NB4 (cell line): ENCODE measurements around the gene HEXB.

Source experiments
- DNase-seq: peaks from one replicate; pipeline ENCODE4 v3.0.0; 2010; ENCODE audit warnings: low read depth
- H3K4me3 ChIP-seq: one replicate; pipeline ENCODE4 v1.5.1; 2011; ENCODE audit warnings: mild to moderate bottlenecking, low read depth, low read length, moderate library complexity
- MYC ChIP-seq: IDR thresholded peaks from 2 replicates; pipeline ENCODE4 v1.6.1; 2011; ENCODE audit warnings: low read depth, low read length
- POLR2A ChIP-seq: IDR thresholded peaks from 2 replicates; pipeline ENCODE4 v1.6.1; 2011; ENCODE audit warnings: mild to moderate bottlenecking; ENCODE audit not compliant: insufficient read length; ENCODE audit errors: extremely low read depth
- TF ChIP-seq, protein P1 (sequence below): IDR thresholded peaks from 2 replicates; pipeline ENCODE4 v1.6.1; 2011; ENCODE audit warnings: low read depth, low read length
- TF ChIP-seq, protein P2 (sequence below): IDR thresholded peaks from one replicate; pipeline ENCODE4 v1.5.1; 2012; ENCODE audit warnings: low read depth, low read length

HEXB gene

DNA sequence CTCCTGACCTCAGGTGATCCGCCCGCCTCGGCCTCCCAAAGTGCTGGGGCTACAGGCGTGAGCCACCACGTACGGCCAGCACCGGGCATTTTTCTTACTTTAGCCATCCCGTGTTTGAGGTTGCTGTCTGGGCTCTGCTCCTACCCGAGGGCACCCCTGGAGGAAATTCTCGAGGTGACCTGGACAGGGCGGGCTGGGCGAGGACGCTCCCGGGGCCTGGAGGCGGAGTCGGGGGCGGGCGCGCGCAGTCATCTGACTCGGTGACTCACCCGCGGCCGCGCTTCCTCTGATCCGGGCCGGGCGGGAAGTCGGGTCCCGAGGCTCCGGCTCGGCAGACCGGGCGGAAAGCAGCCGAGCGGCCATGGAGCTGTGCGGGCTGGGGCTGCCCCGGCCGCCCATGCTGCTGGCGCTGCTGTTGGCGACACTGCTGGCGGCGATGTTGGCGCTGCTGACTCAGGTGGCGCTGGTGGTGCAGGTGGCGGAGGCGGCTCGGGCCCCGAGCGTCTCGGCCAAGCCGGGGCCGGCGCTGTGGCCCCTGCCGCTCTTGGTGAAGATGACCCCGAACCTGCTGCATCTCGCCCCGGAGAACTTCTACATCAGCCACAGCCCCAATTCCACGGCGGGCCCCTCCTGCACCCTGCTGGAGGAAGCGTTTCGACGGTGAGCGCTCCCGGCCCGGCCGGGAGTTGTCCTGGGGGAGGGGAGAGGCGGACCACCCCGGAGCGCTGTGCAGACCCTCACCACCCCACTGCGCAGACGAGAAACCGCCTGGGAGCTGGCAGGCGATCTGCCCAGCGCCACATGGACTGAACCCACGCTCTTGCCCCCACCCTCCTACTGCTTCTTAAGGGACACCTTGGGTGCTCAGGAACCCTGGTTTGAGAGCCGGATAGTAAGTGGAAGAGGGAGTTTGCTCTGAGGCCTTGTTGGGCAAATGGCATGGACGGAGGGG is at the start of gene HEXB:
TSS of gene HEXB (plus strand) at position 334 of the 952 bp plus-strand sequence. CDS start at position 362, 28 bp downstream.
- DNase-seq, result peak; percentile 84
- TF ChIP-seq POLR2A, result peak; percentile 63
- TF ChIP-seq, protein P1, sequence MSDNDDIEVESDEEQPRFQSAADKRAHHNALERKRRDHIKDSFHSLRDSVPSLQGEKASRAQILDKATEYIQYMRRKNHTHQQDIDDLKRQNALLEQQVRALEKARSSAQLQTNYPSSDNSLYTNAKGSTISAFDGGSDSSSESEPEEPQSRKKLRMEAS, result no peak
- TF ChIP-seq, protein P2, sequence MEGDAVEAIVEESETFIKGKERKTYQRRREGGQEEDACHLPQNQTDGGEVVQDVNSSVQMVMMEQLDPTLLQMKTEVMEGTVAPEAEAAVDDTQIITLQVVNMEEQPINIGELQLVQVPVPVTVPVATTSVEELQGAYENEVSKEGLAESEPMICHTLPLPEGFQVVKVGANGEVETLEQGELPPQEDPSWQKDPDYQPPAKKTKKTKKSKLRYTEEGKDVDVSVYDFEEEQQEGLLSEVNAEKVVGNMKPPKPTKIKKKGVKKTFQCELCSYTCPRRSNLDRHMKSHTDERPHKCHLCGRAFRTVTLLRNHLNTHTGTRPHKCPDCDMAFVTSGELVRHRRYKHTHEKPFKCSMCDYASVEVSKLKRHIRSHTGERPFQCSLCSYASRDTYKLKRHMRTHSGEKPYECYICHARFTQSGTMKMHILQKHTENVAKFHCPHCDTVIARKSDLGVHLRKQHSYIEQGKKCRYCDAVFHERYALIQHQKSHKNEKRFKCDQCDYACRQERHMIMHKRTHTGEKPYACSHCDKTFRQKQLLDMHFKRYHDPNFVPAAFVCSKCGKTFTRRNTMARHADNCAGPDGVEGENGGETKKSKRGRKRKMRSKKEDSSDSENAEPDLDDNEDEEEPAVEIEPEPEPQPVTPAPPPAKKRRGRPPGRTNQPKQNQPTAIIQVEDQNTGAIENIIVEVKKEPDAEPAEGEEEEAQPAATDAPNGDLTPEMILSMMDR, result no peak
- no peak for TF ChIP-seq MYC
- peak within 1 kb of the TSS; percentile 62 for H3K4me3 ChIP-seq

DNA sequence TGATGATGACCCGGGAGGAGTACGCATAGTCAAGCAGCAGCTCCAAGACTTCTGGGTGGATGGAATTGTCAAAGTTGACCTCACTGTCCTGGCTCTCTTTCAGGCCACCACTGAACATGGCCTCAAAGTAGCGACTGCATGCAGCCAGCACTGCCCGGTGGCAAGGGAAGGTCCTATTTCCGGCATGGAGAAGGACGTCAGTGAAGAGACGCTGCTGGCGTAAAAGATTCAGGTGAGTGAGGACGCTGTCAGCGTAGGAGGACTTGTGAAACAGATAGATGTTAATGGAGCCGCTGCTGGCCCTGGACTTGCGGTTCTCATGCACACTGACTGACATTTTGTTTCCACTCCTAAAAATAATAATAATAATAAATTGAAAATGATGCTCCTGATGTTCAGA is 48.9 kb upstream of the HEXB start:
- no peak overlapping the region for H3K4me3 ChIP-seq
- no peak for DNase-seq
- TF ChIP-seq, protein P1, result no peak
- TF ChIP-seq, protein P2, result no peak
- TF ChIP-seq POLR2A, result no peak
- TF ChIP-seq MYC, result no peak

DNA sequence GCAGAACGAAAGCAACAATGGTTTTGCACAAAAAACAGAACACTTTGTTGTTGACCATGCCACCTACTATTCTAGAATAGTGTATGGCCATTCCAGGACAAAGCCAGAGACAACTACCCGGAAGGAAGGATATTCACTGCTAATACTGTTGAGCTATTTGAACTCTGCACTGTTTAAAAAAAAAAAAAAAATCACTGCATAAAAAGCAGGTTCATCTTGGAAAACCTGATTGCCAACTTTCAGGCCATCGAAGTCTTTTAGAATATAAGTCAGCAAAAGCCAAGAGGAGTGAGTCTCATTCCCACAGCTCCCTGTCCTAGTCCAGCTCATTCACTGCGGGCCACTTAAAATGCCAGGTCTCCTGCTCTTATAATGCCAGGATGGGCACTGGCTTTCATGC is 48.5 kb upstream of the HEXB start:
- TF ChIP-seq, protein P1, result no peak
- TF ChIP-seq POLR2A (no peak), MYC (no peak)
- TF ChIP-seq, protein P2, result no peak
- no peak for DNase-seq
- no peak overlapping the region for H3K4me3 ChIP-seq

DNA sequence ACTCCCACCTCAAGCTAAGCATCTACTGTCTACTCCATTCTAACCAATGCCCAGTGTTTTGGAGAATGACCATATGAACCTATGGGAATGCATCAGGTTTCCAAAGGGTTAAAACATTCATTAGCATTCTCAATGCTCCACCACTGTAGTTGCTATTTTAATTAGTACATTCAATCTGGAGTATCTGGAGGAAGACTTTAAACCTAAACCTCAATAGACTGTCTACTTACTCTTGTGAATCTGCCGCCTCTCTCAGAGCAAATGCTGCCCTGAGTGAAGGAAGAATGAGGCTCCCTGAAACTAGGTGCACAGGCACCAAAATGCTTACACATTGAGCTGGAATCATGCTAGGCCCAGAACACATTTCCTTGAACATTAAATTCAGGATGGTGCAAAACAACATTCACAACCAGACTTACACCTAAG is 46.5 kb upstream of the HEXB start:
- DNase-seq, result no peak
- TF ChIP-seq MYC (no peak), POLR2A (no peak)
- TF ChIP-seq, protein P2, result no peak
- TF ChIP-seq, protein P1, result no peak
- peak overlapping the region; percentile 83 for H3K4me3 ChIP-seq

DNA sequence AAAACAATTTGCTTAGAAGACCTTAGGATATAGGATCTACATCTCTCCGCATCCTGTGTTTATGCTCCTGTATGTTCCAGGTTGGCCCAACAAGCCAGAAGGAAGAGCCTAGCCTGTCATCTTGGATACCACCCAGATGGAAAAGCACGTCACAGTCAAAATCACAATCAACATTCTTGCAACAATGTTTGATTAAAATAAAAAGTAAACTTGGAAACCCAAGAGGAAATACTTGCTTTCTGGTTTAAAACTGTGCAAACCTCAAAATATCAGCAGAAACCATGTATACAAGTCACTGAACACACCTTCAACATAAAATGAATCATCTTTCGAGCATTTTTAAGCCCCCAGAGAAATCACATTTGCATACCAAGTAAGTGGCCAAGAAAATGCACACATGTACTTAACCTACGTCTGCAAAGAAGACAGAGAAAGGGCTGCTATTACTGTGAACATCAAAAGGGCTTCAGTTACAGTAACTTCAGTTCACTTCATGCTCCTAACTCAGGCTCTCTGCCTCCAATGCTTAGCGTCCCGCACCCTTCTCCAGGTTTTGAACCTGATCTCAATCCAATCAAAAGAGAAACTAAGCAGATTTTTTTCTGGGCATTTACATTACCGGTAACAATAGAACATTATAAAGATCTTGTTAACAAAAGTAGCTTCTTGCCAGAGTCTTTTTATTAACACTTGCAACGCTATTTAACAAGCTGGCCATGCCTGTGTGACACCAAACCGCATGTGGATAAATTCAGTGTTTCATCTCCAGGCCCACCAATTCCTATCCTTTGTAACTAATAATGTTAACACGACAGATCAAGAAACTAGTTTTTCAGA is 45.8 kb upstream of the HEXB start:
- TF ChIP-seq MYC, result no peak
- TF ChIP-seq, protein P2, result no peak
- no peak for TF ChIP-seq POLR2A
- TF ChIP-seq, protein P1, result no peak
- peak; percentile 39 for DNase-seq
- peak overlapping the region; percentile 83 for H3K4me3 ChIP-seq
